ENCODE data around the gene CHAF1B.

Gene CHAF1B

GRCh38 chr21:36415375-36415774, 30.2 kb downstream of the CHAF1B start:
- peaks cover 5% of the 10 kb centered on the region; the same call in 1 of the 2 replicates for H3K36me3 ChIP-seq (ENCODE audit: low read length)
- H4K20me1 ChIP-seq (ENCODE audit: low read depth, low read length): no peaks in the 10 kb centered on the region
- H3K9me3 ChIP-seq (ENCODE audit: insufficient read depth, low read length): no peaks in the 10 kb centered on the region
- no peak overlapping the region for H3K27ac ChIP-seq (ENCODE audit: low read depth, low read length)
- H3K9ac ChIP-seq (ENCODE audit: low read length): no peak overlapping the region
- H3F3A ChIP-seq (ENCODE audit: insufficient read depth): no peaks in the 10 kb centered on the region
- no peaks in the 10 kb centered on the region for H3K27me3 ChIP-seq (ENCODE audit: low read length)
- no peak overlapping the region for H3K4me3 ChIP-seq (ENCODE audit: insufficient read depth, low read length, poor library complexity, severe bottlenecking)
- no peaks in the 10 kb centered on the region for H3K9me2 ChIP-seq (replicated peaks; ENCODE audit: insufficient read depth, low read length)
- TF ChIP-seq EZH2phosphoT487 (conservative IDR thresholded peaks at IDR 0.05; ENCODE audit: low read length) (no peak), CTCF (IDR thresholded peaks at IDR 0.05; ENCODE audit: insufficient read depth, low read length, poor library complexity, severe bottlenecking) (no peak)
- H3K4me2 ChIP-seq (ENCODE audit: low read depth, low read length, poor library complexity, severe bottlenecking): no peak overlapping the region
- H2AFZ ChIP-seq (ENCODE audit: low read depth, low read length, severe bottlenecking): no peak overlapping the region
- H3K79me2 ChIP-seq (ENCODE audit: insufficient read depth, low read length): no peaks in the 10 kb centered on the region

GRCh38 chr21:36419241-36419640, 34.0 kb downstream of the CHAF1B start:
- Histone ChIP-seq H4K20me1 (ENCODE audit: low read depth, low read length) (no peaks in the 10 kb centered on the region), H3K4me3 (ENCODE audit: insufficient read depth, low read length, poor library complexity, severe bottlenecking) (no peak overlapping the region), H3K9me2 (replicated peaks; ENCODE audit: insufficient read depth, low read length) (no peaks in the 10 kb centered on the region), H3K36me3 (ENCODE audit: low read length) (peaks cover 5% of the 10 kb centered on the region; the same call in 1 of the 2 replicates), H3K9me3 (ENCODE audit: insufficient read depth, low read length) (no peaks in the 10 kb centered on the region), H2AFZ (ENCODE audit: low read depth, low read length, severe bottlenecking) (no peak overlapping the region), H3K4me2 (ENCODE audit: low read depth, low read length, poor library complexity, severe bottlenecking) (no peak overlapping the region), H3F3A (ENCODE audit: insufficient read depth) (no peaks in the 10 kb centered on the region), H3K27ac (ENCODE audit: low read depth, low read length) (no peak overlapping the region), H3K79me2 (ENCODE audit: insufficient read depth, low read length) (no peaks in the 10 kb centered on the region), H3K9ac (ENCODE audit: low read length) (no peak overlapping the region), H3K27me3 (ENCODE audit: low read length) (no peaks in the 10 kb centered on the region)
- no peak for TF ChIP-seq EZH2phosphoT487 (conservative IDR thresholded peaks at IDR 0.05; ENCODE audit: low read length)
- no peak for TF ChIP-seq CTCF (IDR thresholded peaks at IDR 0.05; ENCODE audit: insufficient read depth, low read length, poor library complexity, severe bottlenecking)

- no peaks in the 10 kb centered on the region for H3K27me3 ChIP-seq (ENCODE audit: low read length)
- no peak overlapping the region for H3K9ac ChIP-seq (ENCODE audit: low read length)
- H3K79me2 ChIP-seq (ENCODE audit: insufficient read depth, low read length): no peaks in the 10 kb centered on the region
- H3F3A ChIP-seq (ENCODE audit: insufficient read depth): no peaks in the 10 kb centered on the region
- TF ChIP-seq EZH2phosphoT487 (conservative IDR thresholded peaks at IDR 0.05; ENCODE audit: low read length): no peak
- TF ChIP-seq CTCF (IDR thresholded peaks at IDR 0.05; ENCODE audit: insufficient read depth, low read length, poor library complexity, severe bottlenecking): peak; percentile 50
- H3K27ac ChIP-seq (ENCODE audit: low read depth, low read length): no peak overlapping the region
- peaks cover 5% of the 10 kb centered on the region; the same call in 1 of the 2 replicates for H3K36me3 ChIP-seq (ENCODE audit: low read length)
- H3K4me2 ChIP-seq (ENCODE audit: low read depth, low read length, poor library complexity, severe bottlenecking): no peak overlapping the region
- H3K9me2 ChIP-seq (replicated peaks; ENCODE audit: insufficient read depth, low read length): no peaks in the 10 kb centered on the region
- H2AFZ ChIP-seq (ENCODE audit: low read depth, low read length, severe bottlenecking): no peak overlapping the region
- H3K9me3 ChIP-seq (ENCODE audit: insufficient read depth, low read length): no peaks in the 10 kb centered on the region
- no peaks in the 10 kb centered on the region for H4K20me1 ChIP-seq (ENCODE audit: low read depth, low read length)
- H3K4me3 ChIP-seq (ENCODE audit: insufficient read depth, low read length, poor library complexity, severe bottlenecking): no peak overlapping the region
Measured at GRCh38 chr21:36419996-36420395, 34.8 kb downstream of the CHAF1B start.
